Gastroesophageal sphincter (tissue), 4 donors: ENCODE measurements around the gene TEPSIN. TPM values are rescaled to one million over a fixed set of nuclear protein-coding genes. Genes with fewer than 3 reads are reported as not detected.

Experiments
- ATAC-seq: fragments of 150-250 bp; one replicate; pipeline ENCODE4 v1.9.1; 2016; ENCODE audit warnings: mild to moderate bottlenecking, moderate library complexity
- H3K27ac ChIP-seq, 4 donors: fragments of 200-600 bp; sonication (generic) in 3 of 4; 1 replicate in 3 of 4; 2 replicates in 1 of 4; pipeline ENCODE4 v1.5.1; 2016 to 2019
- H3K27me3 ChIP-seq: fragments of 200-600 bp; sonication (generic); one replicate; pipeline ENCODE4 v1.5.1; 2019
- H3K36me3 ChIP-seq, 2 donors: fragments of 200-600 bp; sonication (generic); one replicate each; pipeline ENCODE4 v1.5.1; 2019; ENCODE audit warnings: control low read depth in 1 of 2
- H3K4me1 ChIP-seq, 3 donors: fragments of 200-600 bp; sonication (generic); 1 replicate in 2 of 3; 2 replicates in 1 of 3; pipeline ENCODE4 v1.5.1; 2016 to 2019; ENCODE audit warnings: control low read depth in 2 of 3
- H3K4me3 ChIP-seq, 2 donors: fragments of 200-600 bp; sonication (generic); one replicate each; pipeline ENCODE4 v1.5.1; 2019; ENCODE audit warnings: mild to moderate bottlenecking in 1 of 2, moderate library complexity in 1 of 2
- H3K9me3 ChIP-seq, 3 donors: fragments of 200-600 bp; sonication (generic); one replicate each; pipeline ENCODE4 v1.5.1; 2017 to 2019; ENCODE audit warnings: control low read depth in 2 of 3
- EP300 ChIP-seq: sonication (generic); formaldehyde crosslinking; IDR thresholded peaks from one replicate; pipeline ENCODE4 v1.6.1; 2017; ENCODE audit warnings: antibody characterized with exemption, mild to moderate bottlenecking
- POLR2A ChIP-seq, 2 donors: fragments of 450-650 bp; IDR thresholded peaks; one replicate each; pipeline ENCODE4 v1.6.1; 2017; ENCODE audit warnings: antibody characterized with exemption in 2 of 2, mild to moderate bottlenecking in 2 of 2, moderate library complexity in 1 of 2
- POLR2AphosphoS5 ChIP-seq: sonication (generic); formaldehyde crosslinking; IDR thresholded peaks from one replicate; pipeline ENCODE4 v1.6.1; 2017; ENCODE audit warnings: antibody characterized with exemption
- WGBS, 2 donors: methylation state at CpG; one replicate each; pipeline ENCODE4 v1.1.5; 2018; ENCODE audit warnings: low coverage in 1 of 2; 5-methylcytosine and 5-hydroxymethylcytosine counted together
- total RNA-seq, 4 donors: library from RNA; depleted of rRNA; stranded (reverse); fragments of >200 nt; gene quantifications; one replicate each; pipeline ENCODE4 v1.1.0, GENCODE V29; 2016
- TF ChIP-seq, protein P1 (sequence below), 4 experiments: fragments of 200-600 bp in 2 of 4; fragments of 450-650 bp in 2 of 4; sonication (generic) in 1 of 4; IDR thresholded peaks; one replicate each; pipeline ENCODE4 v1.5.1; 2017 to 2019; ENCODE audit warnings: antibody characterized with exemption in 4 of 4, mild to moderate bottlenecking in 2 of 4, moderate library complexity in 2 of 4

TEPSIN gene
- total RNA-seq, 4 donors from 2014 or later = 8.0 to 43.0 (median 23.5) TPM

DNA sequence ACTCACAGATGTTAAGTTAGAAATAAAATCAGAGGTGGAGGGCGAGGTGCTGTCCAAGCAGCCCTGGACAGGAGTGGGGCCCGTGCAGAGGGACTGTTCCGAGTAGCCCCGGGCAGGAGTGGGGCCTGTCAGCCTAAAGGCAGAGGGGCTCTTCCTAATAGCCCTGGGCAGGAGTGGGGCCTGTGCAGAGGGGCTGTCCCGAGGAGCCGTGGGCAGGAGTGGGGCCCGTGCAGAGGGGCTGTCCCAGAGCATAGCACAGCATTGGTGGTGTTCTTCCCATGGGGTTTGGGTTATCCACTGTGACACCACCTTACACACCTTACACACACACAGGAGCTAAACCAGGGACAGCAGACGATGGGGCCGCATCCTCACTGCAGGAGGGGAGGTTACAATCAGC lies 26.5 kb downstream of the TEPSIN start:
- H3K4me3 ChIP-seq = no peak overlapping the region
- ATAC-seq = no peak
- no peak overlapping the region for H3K27ac ChIP-seq
- H3K4me1 ChIP-seq = no peaks in the 10 kb centered on the region
- no peaks in the 10 kb centered on the region for H3K9me3 ChIP-seq
- 84 to 90% methylated on average over 4 to 7 of the region's 9 CpGs for WGBS, 2 donors
- TF ChIP-seq EP300 (no peak), POLR2A (IDR thresholded peaks at IDR 0.05) (no peak), POLR2AphosphoS5 (no peak)
- TF ChIP-seq, protein P1, sequence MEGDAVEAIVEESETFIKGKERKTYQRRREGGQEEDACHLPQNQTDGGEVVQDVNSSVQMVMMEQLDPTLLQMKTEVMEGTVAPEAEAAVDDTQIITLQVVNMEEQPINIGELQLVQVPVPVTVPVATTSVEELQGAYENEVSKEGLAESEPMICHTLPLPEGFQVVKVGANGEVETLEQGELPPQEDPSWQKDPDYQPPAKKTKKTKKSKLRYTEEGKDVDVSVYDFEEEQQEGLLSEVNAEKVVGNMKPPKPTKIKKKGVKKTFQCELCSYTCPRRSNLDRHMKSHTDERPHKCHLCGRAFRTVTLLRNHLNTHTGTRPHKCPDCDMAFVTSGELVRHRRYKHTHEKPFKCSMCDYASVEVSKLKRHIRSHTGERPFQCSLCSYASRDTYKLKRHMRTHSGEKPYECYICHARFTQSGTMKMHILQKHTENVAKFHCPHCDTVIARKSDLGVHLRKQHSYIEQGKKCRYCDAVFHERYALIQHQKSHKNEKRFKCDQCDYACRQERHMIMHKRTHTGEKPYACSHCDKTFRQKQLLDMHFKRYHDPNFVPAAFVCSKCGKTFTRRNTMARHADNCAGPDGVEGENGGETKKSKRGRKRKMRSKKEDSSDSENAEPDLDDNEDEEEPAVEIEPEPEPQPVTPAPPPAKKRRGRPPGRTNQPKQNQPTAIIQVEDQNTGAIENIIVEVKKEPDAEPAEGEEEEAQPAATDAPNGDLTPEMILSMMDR (IDR thresholded peaks at IDR 0.05) = no peak
- no peaks in the 10 kb centered on the region for H3K27me3 ChIP-seq
- peaks cover 0 to 21% of the 10 kb centered on the region in 2 donors for H3K36me3 ChIP-seq

DNA sequence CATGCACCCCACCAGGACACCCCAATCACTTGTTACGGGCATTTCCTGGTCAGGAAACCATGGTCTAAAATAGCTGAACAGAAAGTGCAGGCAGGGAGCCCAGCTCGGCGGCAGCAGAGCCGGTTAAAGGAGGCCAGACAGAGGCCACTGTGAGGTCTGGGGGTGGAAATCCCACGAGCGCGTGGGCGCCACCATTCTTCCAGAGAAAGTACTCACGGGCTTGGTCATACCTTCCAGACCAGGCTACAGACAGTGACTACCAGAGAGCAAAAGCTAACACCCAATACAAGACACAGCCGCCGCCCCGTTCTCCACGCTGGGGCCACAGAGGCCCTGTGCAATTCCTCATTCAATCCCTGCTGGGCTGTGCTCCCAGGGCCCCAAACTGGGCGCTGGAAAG lies 28.0 kb downstream of the TEPSIN start:
- ATAC-seq = no peak
- Histone ChIP-seq H3K27me3 (no peaks in the 10 kb centered on the region), H3K4me3 (no peak overlapping the region), H3K9me3 (no peaks in the 10 kb centered on the region), H3K27ac (no peak overlapping the region), H3K36me3 (peaks cover 0 to 26% of the 10 kb centered on the region in 2 donors), H3K4me1 (no peaks in the 10 kb centered on the region)
- no peak for TF ChIP-seq POLR2AphosphoS5
- TF ChIP-seq EP300 = no peak
- no peak for TF ChIP-seq POLR2A (IDR thresholded peaks at IDR 0.05)
- TF ChIP-seq, protein P1 (IDR thresholded peaks at IDR 0.05) = no peak
- 43 to 50% methylated on average over 1 to 4 of the region's 14 CpGs for WGBS, 2 donors

DNA sequence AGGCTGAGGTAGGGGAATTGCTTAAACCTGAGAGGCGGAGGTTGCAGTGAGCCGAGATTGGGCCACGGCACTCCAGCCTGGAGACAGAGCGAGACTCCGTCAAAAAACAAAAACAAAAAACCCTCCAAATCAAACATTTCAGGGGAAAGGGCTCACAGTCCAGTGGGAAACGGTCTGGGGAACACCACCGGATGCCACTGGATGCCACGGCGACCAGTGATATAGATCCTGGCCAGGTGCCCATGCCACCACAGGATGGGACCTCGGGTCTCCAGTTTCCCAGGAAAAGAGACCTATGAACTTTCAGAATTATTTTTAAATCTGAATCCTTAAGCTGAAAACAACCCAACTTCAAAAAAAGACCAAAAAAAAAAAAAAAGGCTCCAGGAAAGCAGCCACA lies 28.4 kb downstream of the TEPSIN start:
- no peak for TF ChIP-seq POLR2AphosphoS5
- no peak for TF ChIP-seq POLR2A (IDR thresholded peaks at IDR 0.05)
- TF ChIP-seq EP300 = no peak
- TF ChIP-seq, protein P1 (IDR thresholded peaks at IDR 0.05) = no peak
- ATAC-seq = no peak
- no peaks in the 10 kb centered on the region for H3K9me3 ChIP-seq
- no peaks in the 10 kb centered on the region for H3K4me1 ChIP-seq
- 70% methylated on average over 9 of the region's 10 CpGs; no CpG with 5 or more reads in 1 of the 2 donors for WGBS, 2 donors
- H3K27me3 ChIP-seq = no peaks in the 10 kb centered on the region
- peaks cover 0 to 27% of the 10 kb centered on the region in 2 donors for H3K36me3 ChIP-seq
- no peak overlapping the region for H3K27ac ChIP-seq
- H3K4me3 ChIP-seq = no peak overlapping the region

DNA sequence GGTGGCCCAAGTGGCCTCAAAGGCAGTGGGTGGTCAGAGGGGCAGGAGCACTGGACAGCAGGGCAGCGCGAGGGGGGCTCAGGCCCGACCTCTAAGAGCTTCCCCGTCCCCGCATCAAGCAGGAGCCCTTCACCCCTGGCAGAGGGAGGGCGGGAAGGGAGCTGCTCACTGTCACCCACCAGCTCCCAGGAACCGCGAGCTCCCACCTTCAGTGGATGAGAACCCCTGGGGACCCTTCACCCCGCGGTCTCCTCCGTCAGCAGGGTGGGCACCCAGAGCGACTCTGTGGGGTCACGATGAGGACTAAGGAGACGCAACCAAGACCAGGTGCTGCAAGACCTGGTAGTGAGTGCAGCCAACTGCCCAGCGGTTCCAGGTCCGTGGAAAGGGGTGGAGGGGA lies 29.7 kb downstream of the TEPSIN start:
- no peak for ATAC-seq
- no peak overlapping the region for H3K4me3 ChIP-seq
- H3K9me3 ChIP-seq = no peaks in the 10 kb centered on the region
- no CpG with 5 or more reads among the region's 16 CpGs for WGBS, 2 donors
- peaks cover 0 to 39% of the 10 kb centered on the region in 2 donors for H3K36me3 ChIP-seq
- TF ChIP-seq EP300 (no peak), POLR2AphosphoS5 (no peak), POLR2A (IDR thresholded peaks at IDR 0.05) (no peak)
- TF ChIP-seq, protein P1 (IDR thresholded peaks at IDR 0.05) = no peak
- H3K27me3 ChIP-seq = no peaks in the 10 kb centered on the region
- no peak overlapping the region for H3K27ac ChIP-seq
- H3K4me1 ChIP-seq = no peaks in the 10 kb centered on the region

DNA sequence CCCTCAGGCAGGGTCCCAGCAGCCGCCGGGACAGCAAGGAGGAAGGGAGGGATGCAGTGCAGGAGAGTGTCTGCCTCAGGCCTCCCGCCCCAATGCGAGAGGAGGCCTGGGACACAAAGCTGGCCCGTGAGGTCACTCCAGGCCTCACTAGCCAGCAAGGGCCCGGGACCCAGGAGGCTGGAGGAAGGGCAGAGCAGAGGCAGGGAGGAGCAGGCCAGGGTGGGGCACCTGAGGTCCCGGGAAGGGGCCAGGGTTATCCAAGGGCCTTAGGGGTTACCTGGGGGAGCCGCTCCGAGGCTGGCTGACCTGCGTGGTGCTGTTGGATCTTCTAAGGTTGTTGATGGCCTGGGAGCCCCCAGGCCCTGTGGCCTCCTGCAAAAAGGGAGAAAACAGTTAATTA lies 30.2 kb downstream of the TEPSIN start:
- TF ChIP-seq POLR2A (IDR thresholded peaks at IDR 0.05) (no peak), EP300 (no peak), POLR2AphosphoS5 (no peak)
- TF ChIP-seq, protein P1 (IDR thresholded peaks at IDR 0.05) = no peak
- H3K36me3 ChIP-seq = peaks cover 0 to 44% of the 10 kb centered on the region in 2 donors
- H3K9me3 ChIP-seq = no peaks in the 10 kb centered on the region
- H3K27me3 ChIP-seq = no peaks in the 10 kb centered on the region
- H3K4me3 ChIP-seq = no peak overlapping the region
- no peaks in the 10 kb centered on the region for H3K4me1 ChIP-seq
- 88 to 90% methylated on average over 2 to 3 of the region's 10 CpGs for WGBS, 2 donors
- no peak for ATAC-seq
- H3K27ac ChIP-seq = no peak overlapping the region
